Left ventricle myocardium inferior (tissue), 1 donor: ENCODE measurements around the gene CD84. TPM values are rescaled to one million over a fixed set of nuclear protein-coding genes. Genes with fewer than 3 reads are reported as not detected.

Experiments used
- DNase-seq: peaks from one replicate; pipeline ENCODE4 v3.0.0-alpha.2; 2020
- H3K27ac ChIP-seq: fragments of 200-600 bp; replicated peaks from 2 replicates; pipeline ENCODE4 v1.8.0; 2021
- H3K27me3 ChIP-seq: fragments of 200-600 bp; 2 replicates; pipeline ENCODE4 v1.8.0; 2021; ENCODE audit warnings: low read depth
- H3K36me3 ChIP-seq: fragments of 200-600 bp; 2 replicates; pipeline ENCODE4 v1.8.0; 2021
- H3K4me1 ChIP-seq: fragments of 200-600 bp; 2 replicates; pipeline ENCODE4 v1.8.0; 2021
- H3K4me3 ChIP-seq: fragments of 200-600 bp; 2 replicates; pipeline ENCODE4 v1.8.0; 2021; ENCODE audit warnings: mild to moderate bottlenecking, moderate library complexity
- H3K9me3 ChIP-seq: fragments of 200-600 bp; replicated peaks from 2 replicates; pipeline ENCODE4 v1.8.0; 2021
- CTCF ChIP-seq: fragments of 200-600 bp; IDR thresholded peaks from 2 replicates; pipeline ENCODE4 v1.8.0; 2021; ENCODE audit warnings: antibody characterized with exemption, mild to moderate bottlenecking, borderline replicate concordance
- intact Hi-C: fragments of 100-400 bp; cut with micrococcal nuclease; formaldehyde crosslinking; loops from one replicate; pipeline ENCODE4 v1.11.0; 2022
- total RNA-seq: library from RNA; stranded (reverse); fragmentation: NEBNext Ultra II Directional; extraction: Animal tissue kit (Norgen Biotek cat#: 25700); gene quantifications from one replicate; pipeline ENCODE4 v1.2.1, GENCODE V29; 2021
- donor health status: DM: no; HTN: yes; CAD: no; lungs with severe emphysema.

Gene CD84
- total RNA-seq, 1 donor from 2014 or later: 3.6 TPM

- DNase-seq: no peak
- TF ChIP-seq CTCF: no peak
Observed at GRCh38 chr1:160625321-160625720, 46.0 kb upstream of the CD84 start.

GRCh38 chr1:160624464-160624863 lies 45.2 kb upstream of the CD84 start:
- no peaks in the 10 kb centered on the region for H3K27me3 ChIP-seq
- TF ChIP-seq CTCF: no peak
- no peaks in the 10 kb centered on the region for H3K36me3 ChIP-seq
- intact Hi-C loops: no loop called here
- DNase-seq: no peak
- no peak overlapping the region for H3K4me3 ChIP-seq
- H3K4me1 ChIP-seq: peaks cover 4% of the 10 kb centered on the region
- no peaks in the 10 kb centered on the region for H3K9me3 ChIP-seq
- peak overlapping the region; percentile 3 for H3K27ac ChIP-seq

More at GRCh38 chr1:160625321-160625720, 46.0 kb upstream of the CD84 start:
- no peak overlapping the region for H3K27ac ChIP-seq
- no peaks in the 10 kb centered on the region for H3K36me3 ChIP-seq
- intact Hi-C loops: no loop called here
- no peaks in the 10 kb centered on the region for H3K9me3 ChIP-seq
- no peaks in the 10 kb centered on the region for H3K27me3 ChIP-seq
- peaks cover 10% of the 10 kb centered on the region for H3K4me1 ChIP-seq
- no peak overlapping the region for H3K4me3 ChIP-seq

- intact Hi-C loops: no loop called here
- Histone ChIP-seq H3K4me1 (peaks cover 4% of the 10 kb centered on the region), H3K27me3 (no peaks in the 10 kb centered on the region), H3K36me3 (no peaks in the 10 kb centered on the region), H3K4me3 (no peak overlapping the region), H3K27ac (peak overlapping the region; percentile 3), H3K9me3 (no peaks in the 10 kb centered on the region)
- no peak for DNase-seq
- TF ChIP-seq CTCF: no peak
Observed at GRCh38 chr1:160623862-160624261, 44.6 kb upstream of the CD84 start.

GRCh38 chr1:160623227-160623633 lies 43.9 kb upstream of the CD84 start:
- H3K4me3 ChIP-seq: no peak overlapping the region
- no peaks in the 10 kb centered on the region for H3K27me3 ChIP-seq
- intact Hi-C loops: no loop called here
- TF ChIP-seq CTCF: no peak
- H3K36me3 ChIP-seq: no peaks in the 10 kb centered on the region
- H3K9me3 ChIP-seq: no peaks in the 10 kb centered on the region
- no peak overlapping the region for H3K27ac ChIP-seq
- DNase-seq: no peak
- H3K4me1 ChIP-seq: peaks cover 4% of the 10 kb centered on the region

- Histone ChIP-seq H3K4me3 (no peak overlapping the region), H3K4me1 (peaks cover 4% of the 10 kb centered on the region), H3K27ac (no peak overlapping the region), H3K36me3 (no peaks in the 10 kb centered on the region), H3K27me3 (no peaks in the 10 kb centered on the region), H3K9me3 (no peaks in the 10 kb centered on the region)
- no peak for TF ChIP-seq CTCF
- intact Hi-C loops: no loop called here
- DNase-seq: no peak
Observed at GRCh38 chr1:160622501-160623226, 43.4 kb upstream of the CD84 start.
